ENCODE results near the gene MAB21L2.

Gene MAB21L2

DNA sequence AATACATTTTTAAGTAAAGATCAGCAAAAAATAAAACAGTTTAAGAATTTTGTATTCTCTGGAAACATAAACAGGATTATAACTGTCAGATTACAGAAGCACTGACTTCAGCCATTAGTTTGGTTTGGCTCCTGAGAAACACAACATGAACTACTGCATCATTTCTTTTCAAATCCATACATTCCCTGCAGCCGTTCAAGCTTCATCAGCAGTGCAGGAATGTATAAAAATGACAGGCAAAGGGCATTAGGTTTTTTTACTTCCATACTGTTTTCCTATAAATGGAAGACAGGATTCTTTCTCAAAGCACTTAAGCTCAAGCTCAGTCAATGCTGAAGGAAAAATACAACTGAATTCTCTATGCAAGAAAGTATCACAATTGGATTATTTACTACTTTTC, 4.2 kb upstream of the MAB21L2 start:
- no peak for DNase-seq (ENCODE audit: low read depth)

DNA sequence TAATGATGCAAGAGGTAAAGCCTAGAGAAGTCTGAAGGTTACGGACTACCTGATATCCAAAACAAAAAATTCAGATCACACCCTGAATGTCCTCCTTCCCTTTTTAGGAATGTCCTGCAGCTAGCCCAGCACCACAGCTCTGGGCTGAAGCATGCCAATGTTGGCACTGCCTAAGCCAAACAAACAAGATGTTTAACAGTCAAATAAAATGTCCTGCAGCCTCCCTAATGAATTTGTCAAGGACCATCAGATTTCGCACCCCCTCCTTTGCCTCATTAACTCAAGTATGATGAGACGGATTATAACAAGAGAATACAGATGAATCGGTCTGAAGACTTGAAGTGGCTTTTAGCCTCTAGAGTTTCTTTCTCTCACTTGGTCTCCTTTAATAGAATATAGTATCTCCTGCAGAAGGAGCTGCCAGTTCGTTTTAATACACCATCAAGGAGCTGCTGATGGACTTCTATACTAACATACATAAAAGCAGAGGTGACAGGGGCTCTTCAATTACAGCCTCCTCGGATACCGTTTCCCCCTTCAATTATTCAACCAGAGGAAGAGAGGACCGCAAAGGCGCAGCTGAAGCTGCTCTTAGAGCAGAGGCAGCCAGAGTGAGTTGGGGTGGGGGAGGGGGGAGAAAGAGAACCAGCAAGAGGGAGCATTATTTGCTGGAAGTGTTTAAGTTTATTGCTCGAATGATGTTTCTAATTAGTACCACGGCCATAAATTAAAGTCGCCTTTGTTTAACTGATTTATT, 3.0 kb upstream of the MAB21L2 start:
- DNase-seq (ENCODE audit: low read depth), result no peak

DNA sequence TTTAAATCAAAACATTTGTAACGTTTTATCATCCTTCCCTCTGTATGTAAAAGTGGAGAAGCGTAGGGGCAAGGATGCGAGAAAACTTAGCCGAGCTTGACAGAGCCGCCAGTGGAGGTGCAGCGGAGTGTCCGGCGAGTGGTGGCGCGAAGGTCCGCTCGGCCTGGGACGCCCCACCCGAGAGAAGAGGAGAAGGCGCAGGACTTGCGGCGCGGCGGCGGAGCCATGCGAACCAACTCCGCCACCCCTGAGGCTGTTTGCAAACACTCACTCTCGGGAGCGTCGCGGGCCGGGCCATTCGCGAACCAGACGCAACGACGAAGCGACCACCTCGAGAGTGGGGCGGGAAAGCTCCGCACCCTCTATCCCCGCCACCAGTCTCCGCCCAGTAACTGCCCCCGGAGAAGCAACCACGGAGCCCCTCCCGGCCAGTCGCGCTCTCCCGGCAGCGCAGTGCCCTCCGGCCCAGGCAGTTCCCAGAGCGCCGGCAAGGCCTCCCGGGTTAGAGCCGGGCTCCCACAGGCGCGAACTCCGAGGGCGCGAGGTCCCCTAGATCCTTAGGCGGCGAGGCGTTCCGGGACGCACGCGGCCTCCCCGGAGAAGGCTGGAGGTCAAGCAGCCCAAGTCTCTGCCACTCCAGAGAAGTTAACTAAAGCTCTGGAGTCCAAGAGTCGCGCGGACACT, 2.3 kb upstream of the MAB21L2 start:
- no peak for DNase-seq (ENCODE audit: low read depth)

GRCh38 chr4:150580306-150580705, 1.6 kb upstream of the MAB21L2 start:
- DNase-seq (ENCODE audit: low read depth), result no peak

DNA sequence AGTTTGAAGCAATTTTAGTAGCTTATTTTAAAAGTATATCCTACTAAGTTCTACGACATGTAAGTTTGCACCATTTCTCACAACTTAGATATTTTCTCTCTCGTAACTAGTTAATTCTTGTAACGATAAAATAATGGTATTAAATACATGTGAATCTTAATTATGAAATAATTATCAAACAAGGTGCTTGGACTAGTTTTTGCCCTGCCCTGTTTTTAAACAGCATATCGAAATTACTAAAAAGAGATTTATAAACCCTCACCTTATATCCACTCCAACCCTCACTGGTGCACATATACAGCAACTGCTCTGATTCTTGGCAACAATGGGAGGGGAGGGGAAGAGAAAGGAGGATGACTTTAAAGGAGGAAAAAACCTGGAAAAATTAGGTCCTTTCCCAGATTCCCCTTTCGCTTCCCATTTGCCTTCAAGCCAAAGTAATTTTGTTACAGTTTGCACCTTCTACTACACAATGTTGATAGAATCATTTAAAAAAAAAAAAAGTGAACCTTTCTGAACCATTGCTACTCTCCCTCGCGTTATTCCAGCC, 820 bp upstream of the MAB21L2 start:
- no peak for DNase-seq (ENCODE audit: low read depth)

DNA sequence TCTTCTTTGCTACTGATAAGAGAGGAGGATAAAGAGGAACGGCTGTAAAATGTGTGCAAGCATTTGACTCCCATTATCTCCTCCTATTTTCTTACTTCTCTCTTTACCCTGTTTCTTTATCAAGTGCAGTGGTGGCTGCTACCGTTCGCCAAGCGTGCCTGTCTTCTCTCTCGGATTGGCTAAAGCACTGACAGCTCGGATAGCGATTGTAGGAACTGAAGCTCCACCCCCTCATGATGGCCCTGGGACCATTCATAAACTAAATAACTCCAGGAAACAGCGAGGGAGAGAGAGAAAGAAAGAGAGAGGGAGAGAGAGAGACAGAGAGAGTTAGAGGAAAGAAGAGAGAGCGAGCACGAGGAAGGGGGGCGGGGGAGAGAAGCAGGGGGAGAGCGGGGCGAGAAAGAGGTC, 305 bp upstream of the MAB21L2 start:
- no peak for DNase-seq (ENCODE audit: low read depth)

GRCh38 chr4:150582873-150583286, 929 bp downstream of the MAB21L2 start:
- no peak for DNase-seq (ENCODE audit: low read depth)

GRCh38 chr4:150583287-150584110, 1.5 kb downstream of the MAB21L2 start:
- DNase-seq (ENCODE audit: low read depth), result no peak

- DNase-seq (ENCODE audit: low read depth), result no peak
Measured at GRCh38 chr4:150584111-150584915, 2.4 kb downstream of the MAB21L2 start.

DNA sequence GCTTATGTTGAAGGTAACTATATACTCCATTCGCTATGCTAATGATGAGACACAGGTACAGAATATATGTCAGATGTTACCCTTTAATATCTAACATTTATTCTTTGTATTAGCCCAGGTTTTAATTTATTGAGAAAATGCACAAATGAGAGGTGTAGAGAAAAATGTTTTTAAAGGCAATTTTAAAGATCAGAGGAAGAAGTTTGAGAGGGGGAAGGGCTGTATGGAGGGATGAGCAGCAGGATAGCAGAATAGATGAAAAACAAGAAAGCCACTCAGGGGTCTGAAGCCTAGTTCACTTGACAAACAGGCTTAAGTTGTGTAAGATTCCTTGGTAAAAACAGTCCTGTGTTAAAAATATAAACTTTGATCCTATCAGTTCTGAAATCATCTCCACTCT, 3.7 kb downstream of the MAB21L2 start:
- no peak for DNase-seq (ENCODE audit: low read depth)

- DNase-seq (ENCODE audit: low read depth), result no peak
Measured at GRCh38 chr4:150586162-150586810, 4.3 kb downstream of the MAB21L2 start.

GRCh38 chr4:150588316-150588715, 6.4 kb downstream of the MAB21L2 start:
- DNase-seq (ENCODE audit: low read depth), result no peak

DNA sequence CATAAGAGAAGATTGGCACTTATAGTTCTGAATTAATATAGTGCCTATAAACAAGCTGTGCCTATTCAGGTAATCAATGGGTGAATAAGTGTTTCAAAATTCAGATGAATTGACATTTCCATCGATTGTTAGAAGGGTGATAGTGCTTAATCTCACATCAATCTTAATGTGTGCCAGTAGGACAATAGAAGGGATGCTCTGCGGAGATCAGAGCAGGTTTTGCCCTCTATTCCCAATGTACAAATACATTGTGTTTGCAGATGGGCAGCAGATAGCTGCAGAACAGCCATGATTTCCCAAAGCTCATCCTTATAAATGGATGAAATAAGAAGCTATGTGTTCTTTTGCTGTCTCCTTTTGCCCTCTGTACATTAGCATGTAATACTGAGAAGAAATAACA, 7.2 kb downstream of the MAB21L2 start:
- DNase-seq (ENCODE audit: low read depth), result no peak

DNA sequence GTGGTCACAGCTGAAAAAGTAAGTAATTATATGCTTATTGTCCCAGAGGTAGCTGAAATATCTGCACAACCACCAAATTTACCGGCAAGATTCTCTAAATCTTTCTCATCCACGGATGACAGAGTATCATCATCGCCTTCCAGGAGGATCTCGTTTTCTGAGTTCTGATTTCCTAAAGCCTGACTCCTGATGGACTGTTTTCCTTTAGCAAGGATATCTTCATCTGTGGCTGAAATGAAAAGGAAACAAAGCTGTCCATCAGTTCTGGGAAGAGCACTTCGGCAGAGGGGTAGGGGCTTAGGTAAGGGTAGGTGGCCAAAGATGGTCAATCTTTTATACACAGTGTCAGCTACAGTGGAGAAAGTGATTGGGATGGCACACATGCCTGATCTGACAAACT, 8.7 kb downstream of the MAB21L2 start:
- no peak for DNase-seq (ENCODE audit: low read depth)

DNA sequence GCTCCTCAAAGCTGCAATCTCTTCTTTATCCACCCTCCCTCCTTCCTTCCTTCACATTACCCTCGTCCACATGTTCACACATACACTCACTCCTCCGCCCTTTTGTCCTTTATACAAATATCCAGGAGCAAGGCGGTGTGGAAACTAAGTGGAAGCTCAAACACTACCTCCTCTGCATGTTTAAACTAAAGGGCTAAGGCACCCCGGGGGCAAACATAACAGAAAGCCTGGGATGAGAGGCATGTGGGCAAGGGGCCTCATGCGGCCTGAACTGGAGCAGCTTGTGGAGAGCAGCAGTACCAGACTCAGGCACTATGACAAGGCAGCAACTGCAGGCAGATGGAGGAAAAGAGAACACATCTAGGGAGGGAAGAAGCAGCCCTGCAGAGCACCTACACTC, 9.5 kb downstream of the MAB21L2 start:
- DNase-seq (ENCODE audit: low read depth), result no peak

- no peak for DNase-seq (ENCODE audit: low read depth)
Measured at GRCh38 chr4:150591904-150592303, 10.0 kb downstream of the MAB21L2 start.

GRCh38 chr4:150593996-150594395, 12.0 kb downstream of the MAB21L2 start:
- no peak for DNase-seq (ENCODE audit: low read depth)

DNA sequence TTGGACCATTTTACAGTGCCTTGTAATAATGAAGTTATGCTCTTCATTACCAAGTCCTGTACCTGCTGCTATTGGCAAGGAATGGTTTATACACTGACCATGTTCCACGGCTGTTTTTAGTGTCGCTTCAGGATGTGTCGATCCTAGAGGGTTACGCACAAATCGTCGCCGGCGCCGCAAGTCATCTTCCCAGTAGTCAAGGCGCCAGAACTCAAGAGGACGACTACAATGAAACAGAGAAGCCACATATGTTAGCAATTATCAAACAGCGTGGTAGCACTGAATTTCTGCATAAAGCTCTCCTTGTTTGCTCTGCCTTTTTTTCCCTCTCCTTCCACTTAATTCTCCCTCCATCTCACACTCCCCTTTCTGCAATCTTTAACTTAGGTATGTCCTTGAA, 17.0 kb downstream of the MAB21L2 start:
- no peak for DNase-seq (ENCODE audit: low read depth)

- DNase-seq (ENCODE audit: low read depth), result no peak
Measured at GRCh38 chr4:150599547-150599946, 17.6 kb downstream of the MAB21L2 start.

- no peak for DNase-seq (ENCODE audit: low read depth)
Measured at GRCh38 chr4:150600812-150601445, 19.0 kb downstream of the MAB21L2 start.

- no peak for DNase-seq (ENCODE audit: low read depth)
Measured at GRCh38 chr4:150609131-150609530, 27.2 kb downstream of the MAB21L2 start.

Data from GM04504 (cell line).